Muscle layer of duodenum (tissue), 2 donors: ENCODE data around the gene MMEL1.

Experiments used
- H3K27ac ChIP-seq: one replicate; pipeline ENCODE4 v1.7.0; 2013; ENCODE audit warnings: mild to moderate bottlenecking, low read length
- H3K27me3 ChIP-seq: one replicate; pipeline ENCODE4 v1.7.0; 2013; ENCODE audit warnings: low read depth, mild to moderate bottlenecking, control low read depth, low read length
- H3K36me3 ChIP-seq, 2 donors: one replicate each; pipeline ENCODE4 v1.7.0; 2013; ENCODE audit warnings: low read length in 2 of 2, control low read depth in 1 of 2, mild to moderate bottlenecking in 1 of 2; ENCODE audit not compliant: insufficient read depth in 2 of 2, control insufficient read depth in 1 of 2
- H3K4me1 ChIP-seq, 2 donors: one replicate each; pipeline ENCODE4 v1.7.0; 2013; ENCODE audit warnings: low read length in 2 of 2, mild to moderate bottlenecking in 2 of 2, control low read depth in 1 of 2, moderate library complexity in 1 of 2; ENCODE audit not compliant: insufficient read depth in 2 of 2, control insufficient read depth in 1 of 2
- H3K4me3 ChIP-seq, 2 donors: one replicate each; pipeline ENCODE4 v1.7.0; 2013; ENCODE audit warnings: low read length in 2 of 2, low read depth in 1 of 2, mild to moderate bottlenecking in 1 of 2
- H3K9me3 ChIP-seq, 2 donors: one replicate each; pipeline ENCODE4 v1.7.0; 2013; ENCODE audit warnings: low read length in 2 of 2, control low read depth in 1 of 2, mild to moderate bottlenecking in 1 of 2; ENCODE audit not compliant: control insufficient read depth in 1 of 2
- donor health status: healthy.

Gene MMEL1

GRCh38 chr1:2606881-2607621 is 25.8 kb downstream of the MMEL1 start:
- no peaks in the 10 kb centered on the region for H3K36me3 ChIP-seq
- H3K4me1 ChIP-seq, result peaks cover 0 to 3% of the 10 kb centered on the region in 2 donors
- no peaks in the 10 kb centered on the region for H3K27me3 ChIP-seq
- no peaks in the 10 kb centered on the region for H3K9me3 ChIP-seq
- H3K4me3 ChIP-seq, result no peak overlapping the region
- H3K27ac ChIP-seq, result no peak overlapping the region

- Histone ChIP-seq H3K36me3 (no peaks in the 10 kb centered on the region), H3K9me3 (no peaks in the 10 kb centered on the region), H3K27ac (no peak overlapping the region), H3K27me3 (no peaks in the 10 kb centered on the region), H3K4me1 (peaks cover 0 to 3% of the 10 kb centered on the region in 2 donors), H3K4me3 (no peak overlapping the region)
Observed at GRCh38 chr1:2606396-2606880, 26.4 kb downstream of the MMEL1 start.

- Histone ChIP-seq H3K36me3 (no peaks in the 10 kb centered on the region), H3K4me1 (no peaks in the 10 kb centered on the region), H3K9me3 (no peaks in the 10 kb centered on the region), H3K27me3 (no peaks in the 10 kb centered on the region), H3K4me3 (no peak overlapping the region), H3K27ac (no peak overlapping the region)
Observed at GRCh38 chr1:2605509-2606395, 27.1 kb downstream of the MMEL1 start.

GRCh38 chr1:2604844-2605508 is 27.8 kb downstream of the MMEL1 start:
- Histone ChIP-seq H3K4me1 (no peaks in the 10 kb centered on the region), H3K9me3 (peaks cover 0 to 5% of the 10 kb centered on the region in 2 donors), H3K27me3 (no peaks in the 10 kb centered on the region), H3K27ac (no peak overlapping the region), H3K4me3 (no peak overlapping the region), H3K36me3 (no peaks in the 10 kb centered on the region)

- no peak overlapping the region for H3K4me3 ChIP-seq
- H3K36me3 ChIP-seq, result no peaks in the 10 kb centered on the region
- H3K27me3 ChIP-seq, result no peaks in the 10 kb centered on the region
- no peak overlapping the region for H3K27ac ChIP-seq
- H3K4me1 ChIP-seq, result no peaks in the 10 kb centered on the region
- peaks cover 0 to 5% of the 10 kb centered on the region in 2 donors for H3K9me3 ChIP-seq
Observed at GRCh38 chr1:2604156-2604843, 28.5 kb downstream of the MMEL1 start.

- Histone ChIP-seq H3K27me3 (no peaks in the 10 kb centered on the region), H3K4me1 (no peaks in the 10 kb centered on the region), H3K36me3 (no peaks in the 10 kb centered on the region), H3K27ac (no peak overlapping the region), H3K9me3 (peaks cover 0 to 10% of the 10 kb centered on the region in 2 donors), H3K4me3 (no peak overlapping the region)
Observed at GRCh38 chr1:2603521-2604155, 29.2 kb downstream of the MMEL1 start.

GRCh38 chr1:2602866-2603520 is 29.8 kb downstream of the MMEL1 start:
- peaks cover 0 to 17% of the 10 kb centered on the region in 2 donors for H3K9me3 ChIP-seq
- no peaks in the 10 kb centered on the region for H3K36me3 ChIP-seq
- H3K4me1 ChIP-seq, result no peaks in the 10 kb centered on the region
- no peak overlapping the region for H3K27ac ChIP-seq
- no peaks in the 10 kb centered on the region for H3K27me3 ChIP-seq
- no peak overlapping the region for H3K4me3 ChIP-seq

- H3K9me3 ChIP-seq, result peaks cover 0 to 17% of the 10 kb centered on the region in 2 donors
- no peaks in the 10 kb centered on the region for H3K27me3 ChIP-seq
- no peak overlapping the region for H3K4me3 ChIP-seq
- H3K4me1 ChIP-seq, result no peaks in the 10 kb centered on the region
- H3K36me3 ChIP-seq, result no peaks in the 10 kb centered on the region
- no peak overlapping the region for H3K27ac ChIP-seq
Observed at GRCh38 chr1:2602311-2602835, 30.4 kb downstream of the MMEL1 start.

- no peak overlapping the region for H3K4me3 ChIP-seq
- no peaks in the 10 kb centered on the region for H3K27me3 ChIP-seq
Observed at GRCh38 chr1:2601721-2602303, 31.0 kb downstream of the MMEL1 start.

More at GRCh38 chr1:2601721-2602303, 31.0 kb downstream of the MMEL1 start:
- no peak overlapping the region for H3K27ac ChIP-seq
- H3K4me1 ChIP-seq, result no peaks in the 10 kb centered on the region
- no peaks in the 10 kb centered on the region for H3K36me3 ChIP-seq
- peaks cover 0 to 17% of the 10 kb centered on the region in 2 donors for H3K9me3 ChIP-seq
